Dendritic cell treated with granulocyte-macrophage colony-stimulating factor and Interleukin-4, amounts not matched to agents 40 ng/mL and 50 ng/mL, for 4 days (primary cell): ENCODE results near the gene SAPCD1.
"Not testable (repeated sequence)": the region's sequence is repeated elsewhere in the genome, so short reads cannot be mapped to it uniquely, and the experiment has no call there.

Source experiments
- H3K27ac Mint-ChIP-seq: one replicate; pipeline ENCODE4 v1.8.0; 2022; ENCODE audit warnings: mild to moderate bottlenecking, mixed read lengths
- H3K27me3 Mint-ChIP-seq: one replicate; pipeline ENCODE4 v1.8.0; 2022; ENCODE audit warnings: mild to moderate bottlenecking, mixed read lengths
- H3K36me3 Mint-ChIP-seq: one replicate; pipeline ENCODE4 v1.8.0; 2022; ENCODE audit warnings: low read depth, mixed read lengths
- H3K4me1 Mint-ChIP-seq: one replicate; pipeline ENCODE4 v1.8.0; 2022; ENCODE audit warnings: low read depth, mixed read lengths
- H3K4me3 Mint-ChIP-seq: one replicate; pipeline ENCODE4 v1.8.0; 2022; ENCODE audit warnings: mild to moderate bottlenecking, moderate library complexity, mixed read lengths
- H3K9me3 Mint-ChIP-seq: one replicate; pipeline ENCODE4 v1.8.0; 2022; ENCODE audit warnings: mixed read lengths
- intact Hi-C: fragments of 100-400 bp; cut with micrococcal nuclease; formaldehyde crosslinking; loops from one replicate; pipeline ENCODE4 v1.15.0; 2022

Gene SAPCD1

GRCh38 chr6:31784098-31784925 is 21.9 kb downstream of the SAPCD1 start:
- Mint-ChIP-seq H3K9me3 (no peaks in the 10 kb centered on the region), H3K4me3 (no peak overlapping the region), H3K36me3 (peaks cover 84% of the 10 kb centered on the region), H3K27ac (no peak overlapping the region), H3K4me1 (peaks cover 4% of the 10 kb centered on the region), H3K27me3 (no peaks in the 10 kb centered on the region)
- intact Hi-C loops, result no loop called here

GRCh38 chr6:31785475-31785874 is 23.0 kb downstream of the SAPCD1 start:
- Mint-ChIP-seq H3K27ac (no peak overlapping the region), H3K4me3 (no peak overlapping the region), H3K4me1 (peaks cover 11% of the 10 kb centered on the region), H3K27me3 (no peaks in the 10 kb centered on the region), H3K36me3 (peaks cover 83% of the 10 kb centered on the region), H3K9me3 (no peaks in the 10 kb centered on the region)
- intact Hi-C loops, result no loop called here

GRCh38 chr6:31791324-31792089 is 29.1 kb downstream of the SAPCD1 start:
- Mint-ChIP-seq H3K4me3 (no peak overlapping the region), H3K4me1 (peaks cover 56% of the 10 kb centered on the region), H3K36me3 (peaks cover 71% of the 10 kb centered on the region), H3K27me3 (no peaks in the 10 kb centered on the region), H3K27ac (peak overlapping the region; percentile 88), H3K9me3 (no peaks in the 10 kb centered on the region)
- intact Hi-C loops, result loop anchor here (5.0 kb wide), 1 partner anchor 41 kb away; no protein-coding TSS in a partner anchor

- Mint-ChIP-seq H3K36me3 (peaks cover 69% of the 10 kb centered on the region), H3K4me3 (no peak overlapping the region), H3K27ac (no peak overlapping the region), H3K9me3 (no peaks in the 10 kb centered on the region), H3K27me3 (no peaks in the 10 kb centered on the region), H3K4me1 (peaks cover 56% of the 10 kb centered on the region)
- intact Hi-C loops, result loop anchor here (5.0 kb wide), 1 partner anchor 40 kb away; no protein-coding TSS in a partner anchor
Measured at GRCh38 chr6:31792090-31792374, 29.6 kb downstream of the SAPCD1 start.

- H3K36me3 Mint-ChIP-seq, result peaks cover 69% of the 10 kb centered on the region
Measured at GRCh38 chr6:31792761-31793171, 30.3 kb downstream of the SAPCD1 start.

GRCh38 chr6:31793927-31794245 is 31.4 kb downstream of the SAPCD1 start:
- H3K9me3 Mint-ChIP-seq, H3K4me3 Mint-ChIP-seq, H3K27me3 Mint-ChIP-seq: not testable (repeated sequence)
- Mint-ChIP-seq H3K4me1 (peaks cover 56% of the 10 kb centered on the region), H3K36me3 (peaks cover 77% of the 10 kb centered on the region), H3K27ac (peak overlapping the region; percentile 96)
- intact Hi-C loops, result loop anchor here (2.0 to 5.0 kb wide), 2 partner anchors 21 to 38 kb away; partner anchors contain the start of genes HSPA1A and HSPA1L

More at GRCh38 chr6:31792761-31793171, 30.3 kb downstream of the SAPCD1 start:
- Mint-ChIP-seq H3K27ac (peak overlapping the region; percentile 18), H3K4me3 (no peak overlapping the region), H3K4me1 (peaks cover 56% of the 10 kb centered on the region), H3K9me3 (no peaks in the 10 kb centered on the region), H3K27me3 (no peaks in the 10 kb centered on the region)
- intact Hi-C loops, result loop anchor here (5.0 kb wide), 1 partner anchor 40 kb away; no protein-coding TSS in a partner anchor

GRCh38 chr6:31794294-31794865 is 31.9 kb downstream of the SAPCD1 start:
- Mint-ChIP-seq H3K4me3 (peak overlapping the region; percentile 95), H3K36me3 (peaks cover 76% of the 10 kb centered on the region), H3K9me3 (no peaks in the 10 kb centered on the region), H3K27me3 (no peaks in the 10 kb centered on the region), H3K27ac (peak overlapping the region; percentile 96), H3K4me1 (peaks cover 51% of the 10 kb centered on the region)
- intact Hi-C loops, result loop anchor here (2.0 to 5.0 kb wide), 2 partner anchors 20 to 38 kb away; partner anchors contain the start of genes HSPA1A and HSPA1L

- Mint-ChIP-seq H3K4me1 (peaks cover 47% of the 10 kb centered on the region), H3K9me3 (no peaks in the 10 kb centered on the region), H3K27me3 (no peaks in the 10 kb centered on the region), H3K36me3 (peaks cover 69% of the 10 kb centered on the region), H3K27ac (peak overlapping the region; percentile 96), H3K4me3 (peak overlapping the region; percentile 95)
- intact Hi-C loops, result loop anchor here (2.0 to 5.0 kb wide), 2 partner anchors 20 to 37 kb away; partner anchors contain the start of genes HSPA1A and HSPA1L
Measured at GRCh38 chr6:31794866-31795615, 32.6 kb downstream of the SAPCD1 start.

GRCh38 chr6:31795616-31796298 is 33.3 kb downstream of the SAPCD1 start, which contains the start of gene VARS1:
Gene VARS1, minus strand, starts transcription at chr6:31795752. Its CDS starts 535 bp downstream, at chr6:31795217.
- H3K4me3 Mint-ChIP-seq, result peak within 1 kb of the TSS; percentile 95
- H3K27me3 Mint-ChIP-seq, result no peaks in the 10 kb centered on the region
- H3K36me3 Mint-ChIP-seq, result peaks cover 63% of the 10 kb centered on the region
- no peaks in the 10 kb centered on the region for H3K9me3 Mint-ChIP-seq
- intact Hi-C loops, result loop anchor here (1.0 to 2.0 kb wide), 2 partner anchors 11 to 19 kb away; partner anchors contain the start of genes HSPA1A, HSPA1L and LSM2
- peak within 1 kb of the TSS; percentile 96 for H3K27ac Mint-ChIP-seq
- peaks cover 42% of the 10 kb centered on the region for H3K4me1 Mint-ChIP-seq

- no peak overlapping the region for H3K27ac Mint-ChIP-seq
- H3K36me3 Mint-ChIP-seq, result peaks cover 60% of the 10 kb centered on the region
- H3K27me3 Mint-ChIP-seq, result no peaks in the 10 kb centered on the region
- H3K9me3 Mint-ChIP-seq, result no peaks in the 10 kb centered on the region
- H3K4me3 Mint-ChIP-seq, result no peak overlapping the region
- peaks cover 31% of the 10 kb centered on the region for H3K4me1 Mint-ChIP-seq
- intact Hi-C loops, result loop anchor here (1.0 kb wide), 1 partner anchor 9 kb away; the partner anchor contains the start of gene LSM2
Measured at GRCh38 chr6:31796993-31797385, 34.5 kb downstream of the SAPCD1 start.

- no peaks in the 10 kb centered on the region for H3K9me3 Mint-ChIP-seq
- H3K4me1 Mint-ChIP-seq, result peaks cover 27% of the 10 kb centered on the region
- peaks cover 60% of the 10 kb centered on the region for H3K36me3 Mint-ChIP-seq
- intact Hi-C loops, result no loop called here
- no peaks in the 10 kb centered on the region for H3K27me3 Mint-ChIP-seq
- H3K27ac Mint-ChIP-seq, result no peak overlapping the region
- no peak overlapping the region for H3K4me3 Mint-ChIP-seq
Measured at GRCh38 chr6:31797588-31797987, 35.1 kb downstream of the SAPCD1 start.

GRCh38 chr6:31799781-31800180 is 37.3 kb downstream of the SAPCD1 start:
- H3K27ac Mint-ChIP-seq, result no peak overlapping the region
- no peak overlapping the region for H3K4me3 Mint-ChIP-seq
- no peaks in the 10 kb centered on the region for H3K27me3 Mint-ChIP-seq
- H3K4me1 Mint-ChIP-seq, result peaks cover 16% of the 10 kb centered on the region
- no peaks in the 10 kb centered on the region for H3K9me3 Mint-ChIP-seq
- peaks cover 53% of the 10 kb centered on the region for H3K36me3 Mint-ChIP-seq
- intact Hi-C loops, result no loop called here
